BLaER1 treated with 17β-estradiol and CSF1 and Interleukin-3, amounts not matched to agents 10 nM and 100 nM (cell line): Measurements from ENCODE around the gene THRB.

Source experiments
- H3K27ac ChIP-seq, 11 experiments: shearing (Covaris generic); formaldehyde crosslinking; 2 replicates each; pipeline ENCODE4 v1.8.1; 2022
- H3K27me3 ChIP-seq, 11 experiments: shearing (Covaris generic); formaldehyde crosslinking; 2 replicates each; pipeline ENCODE4 v1.8.1; 2022
- H3K36me3 ChIP-seq, 11 experiments: shearing (Covaris generic); formaldehyde crosslinking; 2 replicates each; pipeline ENCODE4 v1.8.1; 2022
- H3K4me1 ChIP-seq, 10 experiments: shearing (Covaris generic); formaldehyde crosslinking; 2 replicates each; pipeline ENCODE4 v1.8.1; 2022
- H3K4me2 ChIP-seq, 11 experiments: shearing (Covaris generic); formaldehyde crosslinking; 2 replicates each; pipeline ENCODE4 v1.8.1; 2022
- H3K4me3 ChIP-seq, 10 experiments: shearing (Covaris generic); formaldehyde crosslinking; 2 replicates each; pipeline ENCODE4 v1.8.1; 2022
- H3K9ac ChIP-seq, 11 experiments: shearing (Covaris generic); formaldehyde crosslinking; 2 replicates each; pipeline ENCODE4 v1.8.1; 2022
- H3K9me3 ChIP-seq, 11 experiments: shearing (Covaris generic); formaldehyde crosslinking; replicated peaks in 1 of 11; 2 replicates each; pipeline ENCODE4 v1.8.1; 2022
- H4K20me1 ChIP-seq, 11 experiments: shearing (Covaris generic); formaldehyde crosslinking; 2 replicates each; pipeline ENCODE4 v1.8.1; 2022
- Cebpa-rat ChIP-seq, 11 experiments: shearing (Covaris generic); IDR thresholded peaks; 2 replicates each; pipeline ENCODE4 v1.8.1; 2022

The THRB gene

DNA sequence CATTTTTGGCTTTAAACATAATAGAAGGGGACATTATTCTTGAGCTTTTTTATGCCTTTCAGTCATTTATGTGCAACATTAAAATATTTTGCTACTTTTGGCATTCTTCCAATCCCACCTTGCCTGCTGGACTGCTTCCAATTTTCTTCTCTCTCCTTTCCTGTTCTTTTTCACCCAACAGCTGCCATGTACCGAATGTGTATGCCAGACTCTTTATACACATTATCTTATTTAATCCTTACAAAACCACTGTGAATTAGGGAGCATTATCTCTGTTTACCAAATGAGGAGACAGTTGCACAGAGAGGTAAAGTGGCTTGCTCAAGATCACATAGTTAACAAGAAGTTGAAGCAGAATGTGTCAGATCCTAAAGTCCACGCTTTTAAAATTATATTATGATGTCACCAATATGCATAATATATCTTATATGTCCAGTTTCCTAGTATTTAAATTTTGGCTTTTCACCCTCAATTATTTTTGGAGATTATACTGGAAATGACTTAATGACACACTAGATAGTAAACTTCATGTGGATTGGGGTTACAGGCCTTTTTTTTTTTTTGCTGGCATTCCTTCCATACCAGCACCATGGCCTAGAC lies 231.5 kb downstream of the THRB start:
- no peak overlapping the region for H3K27ac ChIP-seq
- TF ChIP-seq Cebpa-rat (IDR thresholded peaks at IDR 0.05): no peak
- H3K4me2 ChIP-seq: no peak overlapping the region
- no peaks in the 10 kb centered on the region for H3K36me3 ChIP-seq
- H3K27me3 ChIP-seq: no peaks in the 10 kb centered on the region
- no peaks in the 10 kb centered on the region for H3K9me3 ChIP-seq
- no peaks in the 10 kb centered on the region for H4K20me1 ChIP-seq
- H3K4me1 ChIP-seq: no peaks in the 10 kb centered on the region
- H3K4me3 ChIP-seq: no peak overlapping the region
- H3K9ac ChIP-seq: no peak overlapping the region

DNA sequence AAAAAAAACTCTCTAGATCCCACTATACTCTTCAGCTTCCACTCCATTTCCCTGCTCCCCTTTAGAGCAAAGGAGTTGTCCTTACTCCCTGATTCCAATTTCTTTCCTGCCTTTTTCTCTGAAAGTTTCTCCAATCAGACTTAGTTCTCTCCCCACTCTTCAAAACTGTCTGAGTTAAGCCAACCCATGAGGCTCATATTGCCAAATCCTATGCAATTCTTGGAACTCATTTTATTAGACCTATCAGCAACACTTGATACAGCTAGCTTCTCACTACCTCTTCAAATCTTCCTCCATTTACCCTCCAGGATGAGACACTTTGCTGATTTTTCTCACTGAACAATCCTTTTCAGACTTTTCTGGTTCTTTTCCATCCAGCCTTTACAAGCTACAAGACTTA lies 233.1 kb downstream of the THRB start:
- no peaks in the 10 kb centered on the region for H4K20me1 ChIP-seq
- no peaks in the 10 kb centered on the region for H3K4me1 ChIP-seq
- no peaks in the 10 kb centered on the region for H3K9me3 ChIP-seq
- no peak for TF ChIP-seq Cebpa-rat (IDR thresholded peaks at IDR 0.05)
- no peak overlapping the region for H3K4me3 ChIP-seq
- no peak overlapping the region for H3K9ac ChIP-seq
- no peak overlapping the region for H3K27ac ChIP-seq
- H3K4me2 ChIP-seq: no peak overlapping the region
- H3K36me3 ChIP-seq: no peaks in the 10 kb centered on the region
- no peaks in the 10 kb centered on the region for H3K27me3 ChIP-seq

DNA sequence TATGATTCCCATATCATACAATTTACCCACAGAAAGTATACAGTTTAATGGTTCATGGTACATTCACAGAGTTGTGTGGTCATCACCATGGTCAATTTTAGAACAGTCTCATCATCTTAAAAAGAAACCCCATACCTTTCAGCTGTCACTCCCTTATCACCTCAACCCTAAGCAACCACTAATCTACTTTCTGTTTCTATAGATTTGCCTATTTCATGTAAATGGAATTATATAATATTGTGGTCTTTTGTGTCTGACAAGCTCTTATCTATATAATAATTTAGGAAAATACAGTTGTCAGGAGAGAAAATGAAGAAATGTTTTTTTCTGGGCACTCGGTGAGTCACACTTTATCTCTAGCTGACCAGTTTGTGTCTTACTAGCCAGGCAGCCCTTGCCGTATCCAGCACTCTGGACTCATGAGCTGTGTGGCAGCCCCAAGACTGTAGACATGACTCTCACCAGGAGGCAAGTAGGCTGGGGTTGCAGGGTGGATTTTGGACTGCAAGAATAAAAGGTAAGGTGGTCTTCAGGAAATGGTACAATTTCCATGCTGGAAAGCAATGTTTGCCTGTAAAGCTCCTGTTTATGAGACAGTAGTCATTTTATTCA lies 234.6 kb downstream of the THRB start:
- no peaks in the 10 kb centered on the region for H4K20me1 ChIP-seq
- H3K27ac ChIP-seq: no peak overlapping the region
- no peak overlapping the region for H3K4me2 ChIP-seq
- H3K4me1 ChIP-seq: no peaks in the 10 kb centered on the region
- H3K4me3 ChIP-seq: no peak overlapping the region
- no peaks in the 10 kb centered on the region for H3K27me3 ChIP-seq
- no peaks in the 10 kb centered on the region for H3K9me3 ChIP-seq
- no peak for TF ChIP-seq Cebpa-rat (IDR thresholded peaks at IDR 0.05)
- H3K9ac ChIP-seq: no peak overlapping the region
- H3K36me3 ChIP-seq: no peaks in the 10 kb centered on the region

GRCh38 chr3:24258727-24259600 lies 235.7 kb downstream of the THRB start:
- Histone ChIP-seq H3K4me3 (no peak overlapping the region), H3K4me2 (no peak overlapping the region), H4K20me1 (no peaks in the 10 kb centered on the region), H3K9me3 (no peaks in the 10 kb centered on the region), H3K36me3 (no peaks in the 10 kb centered on the region), H3K9ac (no peak overlapping the region), H3K4me1 (no peaks in the 10 kb centered on the region), H3K27me3 (no peaks in the 10 kb centered on the region), H3K27ac (no peak overlapping the region)
- no peak for TF ChIP-seq Cebpa-rat (IDR thresholded peaks at IDR 0.05)

DNA sequence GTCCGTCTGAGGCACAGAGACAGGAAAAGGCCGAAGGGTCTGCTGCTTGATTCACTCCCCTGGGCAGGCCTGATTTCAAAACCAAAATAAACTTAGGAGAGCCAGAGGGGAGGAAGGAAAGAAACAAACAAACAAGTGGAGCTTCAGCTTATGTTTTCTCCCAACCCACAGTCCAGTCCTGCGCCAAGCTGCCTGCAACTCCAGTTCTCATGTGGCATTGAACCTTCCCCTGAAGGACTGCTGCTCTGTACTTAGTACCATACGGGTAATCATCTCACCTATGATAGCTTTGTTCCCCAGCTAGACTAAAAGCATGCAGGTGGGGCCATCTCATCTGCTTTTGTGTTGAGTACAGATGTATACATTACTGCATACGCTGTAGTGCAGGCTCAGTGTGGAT lies 236.4 kb downstream of the THRB start:
- no peak overlapping the region for H3K27ac ChIP-seq
- H3K4me1 ChIP-seq: no peaks in the 10 kb centered on the region
- H3K9me3 ChIP-seq: no peaks in the 10 kb centered on the region
- H3K36me3 ChIP-seq: no peaks in the 10 kb centered on the region
- no peaks in the 10 kb centered on the region for H4K20me1 ChIP-seq
- H3K9ac ChIP-seq: no peak overlapping the region
- no peaks in the 10 kb centered on the region for H3K27me3 ChIP-seq
- TF ChIP-seq Cebpa-rat (IDR thresholded peaks at IDR 0.05): no peak
- H3K4me2 ChIP-seq: no peak overlapping the region
- no peak overlapping the region for H3K4me3 ChIP-seq

DNA sequence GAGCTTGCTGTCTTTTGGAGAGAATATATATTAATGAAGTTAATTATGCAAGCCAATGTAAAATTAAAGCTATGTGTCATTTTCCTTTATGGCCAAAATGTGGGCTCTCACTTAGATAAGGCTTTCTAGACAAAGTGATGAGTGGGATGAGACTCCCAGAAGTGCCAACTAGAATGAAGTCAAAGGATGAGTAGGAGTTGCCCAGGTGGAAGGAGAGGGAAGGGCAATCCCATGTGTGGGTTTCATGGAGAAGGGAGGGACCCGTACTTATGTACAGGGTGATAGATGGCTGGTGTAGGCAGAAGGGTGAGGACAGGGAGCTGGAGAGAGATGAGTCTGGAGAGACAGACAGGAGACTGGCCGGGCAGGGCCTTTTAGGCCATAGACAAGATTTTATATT lies 239.2 kb downstream of the THRB start:
- no peak overlapping the region for H3K27ac ChIP-seq
- no peaks in the 10 kb centered on the region for H3K27me3 ChIP-seq
- no peak for TF ChIP-seq Cebpa-rat (IDR thresholded peaks at IDR 0.05)
- H3K9me3 ChIP-seq: no peaks in the 10 kb centered on the region
- no peak overlapping the region for H3K9ac ChIP-seq
- H3K36me3 ChIP-seq: no peaks in the 10 kb centered on the region
- H4K20me1 ChIP-seq: no peaks in the 10 kb centered on the region
- H3K4me2 ChIP-seq: no peak overlapping the region
- H3K4me1 ChIP-seq: no peaks in the 10 kb centered on the region
- H3K4me3 ChIP-seq: no peak overlapping the region

- H3K36me3 ChIP-seq: no peaks in the 10 kb centered on the region
- H3K9me3 ChIP-seq: no peaks in the 10 kb centered on the region
- H3K4me3 ChIP-seq: no peak overlapping the region
- no peak for TF ChIP-seq Cebpa-rat (IDR thresholded peaks at IDR 0.05)
- no peak overlapping the region for H3K9ac ChIP-seq
- H3K27ac ChIP-seq: no peak overlapping the region
- H4K20me1 ChIP-seq: no peaks in the 10 kb centered on the region
- no peaks in the 10 kb centered on the region for H3K4me1 ChIP-seq
- H3K4me2 ChIP-seq: no peak overlapping the region
- H3K27me3 ChIP-seq: no peaks in the 10 kb centered on the region
These were observed 240.0 kb downstream of the THRB start for GRCh38 chr3:24254649-24255048.

- H3K4me1 ChIP-seq: no peaks in the 10 kb centered on the region
- H3K4me3 ChIP-seq: no peak overlapping the region
- H3K36me3 ChIP-seq: no peaks in the 10 kb centered on the region
- H3K9ac ChIP-seq: no peak overlapping the region
- H4K20me1 ChIP-seq: no peaks in the 10 kb centered on the region
- no peaks in the 10 kb centered on the region for H3K27me3 ChIP-seq
- no peaks in the 10 kb centered on the region for H3K9me3 ChIP-seq
- H3K27ac ChIP-seq: no peak overlapping the region
- H3K4me2 ChIP-seq: no peak overlapping the region
- TF ChIP-seq Cebpa-rat (IDR thresholded peaks at IDR 0.05): no peak
These were observed 241.3 kb downstream of the THRB start for GRCh38 chr3:24253336-24253735.

- Histone ChIP-seq H3K36me3 (no peaks in the 10 kb centered on the region), H3K27ac (no peak overlapping the region), H3K4me1 (no peaks in the 10 kb centered on the region), H3K9me3 (no peaks in the 10 kb centered on the region), H3K4me3 (no peak overlapping the region), H3K27me3 (no peaks in the 10 kb centered on the region), H3K4me2 (no peak overlapping the region), H3K9ac (no peak overlapping the region), H4K20me1 (no peaks in the 10 kb centered on the region)
- TF ChIP-seq Cebpa-rat (IDR thresholded peaks at IDR 0.05): no peak
These were observed 245.1 kb downstream of the THRB start for GRCh38 chr3:24249523-24249922.

DNA sequence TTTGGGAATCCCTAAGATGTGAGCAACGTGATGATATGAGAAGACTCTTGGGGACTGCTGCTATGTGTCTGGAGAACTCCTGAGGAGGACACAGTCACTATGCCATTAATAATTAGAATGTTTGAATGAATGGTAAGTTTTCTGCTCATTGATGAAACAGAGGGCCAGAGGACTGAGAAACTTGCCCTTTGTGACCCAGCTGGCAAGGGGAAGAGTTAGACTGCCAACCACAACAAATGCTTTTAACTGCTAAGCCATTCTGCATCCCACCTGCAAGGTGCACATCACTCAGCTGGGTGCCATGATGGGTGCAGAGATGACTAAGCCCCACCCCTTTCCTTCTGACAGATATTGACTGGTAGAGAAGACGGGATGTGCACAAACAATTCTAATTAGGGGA lies 249.6 kb downstream of the THRB start:
- no peak for TF ChIP-seq Cebpa-rat (IDR thresholded peaks at IDR 0.05)
- H3K27me3 ChIP-seq: no peaks in the 10 kb centered on the region
- no peaks in the 10 kb centered on the region for H4K20me1 ChIP-seq
- no peak overlapping the region for H3K27ac ChIP-seq
- H3K9me3 ChIP-seq: no peaks in the 10 kb centered on the region
- H3K4me2 ChIP-seq: no peak overlapping the region
- no peaks in the 10 kb centered on the region for H3K36me3 ChIP-seq
- no peak overlapping the region for H3K9ac ChIP-seq
- no peak overlapping the region for H3K4me3 ChIP-seq
- no peaks in the 10 kb centered on the region for H3K4me1 ChIP-seq
